ENCODE data around the gene LUZP4.
"Not testable (repeated sequence)": the region's sequence is repeated elsewhere in the genome, so short reads cannot be mapped to it uniquely, and the experiment has no call there.

The LUZP4 gene

DNA sequence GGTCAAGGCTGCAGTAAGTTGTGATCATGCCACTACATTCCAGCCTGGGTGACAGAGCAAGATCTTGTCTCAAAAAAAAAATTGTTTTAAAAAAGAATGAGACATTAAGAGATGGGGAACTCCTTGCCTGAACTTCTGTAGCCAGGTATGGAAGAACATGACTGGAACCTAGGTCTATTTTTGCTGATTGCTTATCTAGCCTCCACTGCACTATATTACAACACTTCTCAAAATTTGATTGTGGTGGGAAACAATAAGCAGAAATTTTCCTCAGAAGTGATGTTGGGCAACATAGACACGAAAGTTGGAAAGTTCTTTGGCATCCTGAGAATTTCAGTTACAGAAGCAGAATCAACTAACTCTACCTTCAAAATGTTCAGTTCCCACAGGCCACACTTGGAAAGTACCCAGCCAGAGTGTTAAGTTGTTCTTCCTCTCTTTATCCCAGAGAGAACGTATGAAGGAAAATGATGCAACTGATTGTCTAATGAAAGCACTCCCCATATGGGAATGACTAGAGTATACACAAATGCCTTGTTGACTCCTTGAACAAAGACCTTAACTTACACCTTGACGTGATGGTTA, 50.0 kb downstream of the LUZP4 start:
- no peak for DNase-seq

DNA sequence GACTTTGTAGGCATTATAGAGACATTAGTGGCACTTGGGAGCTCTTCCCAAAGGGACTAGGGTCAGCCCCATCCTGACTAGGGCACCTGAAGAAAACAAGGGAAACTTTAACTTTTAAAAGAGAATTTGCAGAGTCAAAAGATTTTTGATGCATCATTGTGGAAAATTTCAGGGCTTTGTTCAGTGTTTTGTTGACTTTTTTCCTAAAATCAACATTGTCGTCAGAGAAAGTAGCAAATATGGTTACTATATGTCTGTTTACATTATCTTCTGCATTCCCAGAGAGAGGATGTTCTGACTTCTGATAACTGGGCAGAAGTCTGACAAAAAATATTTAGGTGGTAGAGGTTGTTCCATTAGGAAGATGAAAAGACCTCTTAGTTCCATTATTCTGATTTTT, 51.9 kb downstream of the LUZP4 start:
- no peak for DNase-seq

DNA sequence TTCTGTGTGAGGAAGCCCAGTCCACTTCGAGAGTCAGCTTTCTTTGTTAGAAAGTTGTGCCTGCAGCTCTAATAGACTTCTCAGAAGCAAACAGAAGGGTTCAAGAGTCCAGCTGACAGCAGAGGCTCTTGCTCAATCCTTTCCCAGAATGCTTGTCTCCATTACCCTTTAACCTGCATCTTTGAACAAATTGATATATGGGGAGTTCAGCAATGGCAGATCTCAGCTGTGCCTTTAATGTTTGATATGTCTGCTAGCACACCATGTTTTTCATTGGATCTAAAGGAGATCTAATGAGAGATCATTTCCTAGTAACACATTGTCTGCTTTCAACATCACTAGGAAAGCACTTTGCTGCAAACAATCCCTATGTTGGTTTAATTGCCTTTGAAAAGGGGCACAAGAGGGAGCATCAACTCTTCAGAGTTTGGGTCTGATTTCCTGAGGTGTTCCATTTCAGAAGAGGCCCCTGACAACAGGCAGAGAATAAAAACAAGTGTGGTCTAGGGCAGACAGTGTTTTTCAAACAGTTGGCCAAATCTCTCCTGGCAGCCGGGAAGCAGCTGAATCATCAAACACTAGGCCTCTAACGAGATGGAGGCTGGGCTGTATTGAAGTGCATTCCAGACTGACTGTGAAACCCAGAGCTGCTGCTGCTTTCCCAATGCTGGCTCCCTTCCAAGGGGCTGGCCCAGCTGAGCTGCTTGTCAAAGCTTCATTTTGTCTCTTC, 55.5 kb downstream of the LUZP4 start:
- DNase-seq = no peak

DNA sequence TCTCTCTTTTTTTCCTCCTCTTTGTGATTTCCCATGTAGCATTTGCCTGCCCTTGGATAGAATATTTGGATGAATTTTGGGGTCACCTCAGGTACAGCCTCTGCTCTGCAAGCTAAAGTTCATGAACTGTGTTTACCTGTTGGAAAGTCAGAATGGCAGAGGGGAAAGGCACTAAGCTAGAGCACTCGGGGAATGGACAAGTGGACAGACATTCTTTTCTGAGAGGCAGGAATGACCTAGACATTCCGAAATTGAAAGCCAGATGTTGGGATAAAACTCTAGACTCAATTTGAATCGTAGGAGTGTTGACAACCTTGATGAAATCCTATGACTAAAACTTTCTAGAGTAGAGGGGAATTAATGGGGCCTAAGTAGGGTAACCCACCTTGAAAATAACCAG, 56.1 kb downstream of the LUZP4 start:
- no peak for DNase-seq

DNA sequence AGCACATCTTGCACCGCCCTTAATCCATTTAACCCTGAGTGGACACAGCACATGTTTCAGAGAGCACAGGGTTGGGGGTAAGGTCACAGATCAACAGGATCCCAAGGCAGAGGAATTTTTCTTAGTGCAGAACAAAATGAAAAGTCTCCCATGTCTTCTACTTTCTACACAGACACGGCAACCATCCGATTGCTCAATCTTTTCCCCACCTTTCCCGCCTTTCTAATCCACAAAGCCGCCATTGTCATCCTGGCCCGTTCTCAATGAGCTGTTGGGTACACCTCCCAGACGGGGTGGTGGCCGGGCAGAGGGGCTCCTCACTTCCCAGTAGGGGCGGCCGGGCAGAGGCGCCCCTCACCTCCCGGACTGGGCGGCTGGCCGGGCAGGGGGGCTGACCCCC, 57.2 kb downstream of the LUZP4 start:
- DNase-seq = not testable (repeated sequence)

DNA sequence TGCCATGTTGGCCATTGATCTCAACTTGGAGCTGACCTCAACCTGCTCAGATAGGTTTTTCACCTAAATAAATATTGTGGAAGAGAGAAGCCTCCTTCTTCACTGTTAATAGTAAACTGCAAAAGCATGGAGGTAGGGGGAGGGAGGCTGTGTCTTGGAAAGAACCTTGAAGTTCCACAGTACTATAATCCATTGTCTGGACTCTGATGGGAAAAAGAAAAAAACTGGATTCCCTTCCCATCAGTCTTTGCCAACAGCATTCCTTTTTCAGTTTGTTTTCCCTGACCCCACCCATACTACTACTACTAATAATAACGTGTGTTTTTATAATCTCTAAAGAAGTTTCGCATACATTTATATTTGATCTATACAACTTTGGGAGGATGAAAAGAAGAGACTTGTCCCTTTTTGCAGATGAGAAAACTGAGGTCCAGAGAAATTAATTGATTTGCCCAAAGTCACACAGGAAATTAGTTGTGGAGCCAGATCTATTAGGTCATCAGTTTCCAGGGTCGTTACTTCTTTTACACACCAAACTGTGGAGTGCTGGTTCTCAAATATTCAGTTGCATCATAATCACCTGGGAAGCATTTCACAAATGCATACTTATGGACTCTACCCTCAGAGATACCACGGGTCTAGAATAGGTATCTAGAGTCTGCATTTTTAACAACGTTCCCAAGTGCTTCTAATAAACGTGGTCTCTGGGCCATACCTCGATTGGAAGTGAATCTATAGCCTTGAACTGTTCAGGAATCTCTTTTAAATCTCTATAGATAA, 59.1 kb downstream of the LUZP4 start:
- no peak for DNase-seq

DNA sequence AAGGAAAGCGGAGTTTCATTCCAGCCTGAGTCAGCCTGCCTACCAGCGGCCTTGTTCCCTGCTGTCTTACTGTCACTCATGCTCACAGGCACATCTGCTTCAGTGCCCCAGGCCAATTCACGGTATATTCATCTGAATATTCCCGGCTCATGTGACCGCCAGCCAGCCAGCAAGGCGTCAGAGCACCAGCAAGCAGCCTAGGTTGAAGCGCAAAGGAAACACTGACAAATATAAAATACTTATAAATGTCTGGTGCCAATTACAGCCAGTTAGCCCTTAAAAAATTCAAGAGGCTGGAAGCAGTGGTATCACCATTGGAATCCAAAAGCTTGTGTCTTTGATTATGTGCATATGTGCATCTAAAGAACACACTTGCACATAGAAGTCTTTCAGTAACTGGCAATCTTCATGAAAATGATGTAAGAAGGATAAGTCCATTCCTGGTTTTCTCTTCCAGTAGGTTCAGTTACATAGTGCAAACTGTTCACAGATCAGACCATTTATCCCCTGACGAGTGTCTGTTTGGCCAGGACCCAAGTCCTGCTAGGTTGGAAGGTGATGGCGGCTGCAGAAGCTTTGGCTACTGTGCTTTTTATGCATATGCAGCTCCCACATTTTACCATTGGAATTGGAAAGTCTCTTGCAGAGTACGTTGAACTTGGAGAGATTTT, 61.3 kb downstream of the LUZP4 start:
- DNase-seq = no peak

DNA sequence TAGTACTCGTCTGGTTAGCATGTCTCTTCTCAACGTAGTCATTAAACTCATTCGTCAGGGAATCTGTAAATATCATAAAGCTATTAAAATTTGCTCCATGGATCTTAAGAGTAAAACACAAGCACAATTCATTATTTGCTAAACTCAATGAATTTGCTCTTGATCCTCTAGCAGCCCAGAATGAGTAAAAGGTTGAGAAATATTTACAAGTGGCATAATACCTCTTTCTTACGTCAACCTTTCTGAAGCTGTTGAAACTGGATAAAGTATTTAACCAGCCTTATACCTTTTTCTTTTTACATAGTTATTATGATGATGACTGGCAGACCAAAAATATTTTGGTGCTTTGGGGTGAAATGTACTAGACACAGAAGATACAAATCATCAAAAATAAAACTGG, 66.9 kb downstream of the LUZP4 start:
- DNase-seq = no peak

Data from NCI-H2171 treated with DMSO at 0.1 percent for 48 hours (cell line).